GM19397 (cell line): ENCODE data around the gene TMEM147.

Source experiments
- ATAC-seq: cut with Tn5 transposase; IDR thresholded peaks from one replicate; pipeline ENCODE4 v1.9.1; 2021; ENCODE audit warnings: mild to moderate bottlenecking, moderate library complexity; ENCODE audit not compliant: unreplicated experiment

The TMEM147 gene

GRCh38 chr19:35545001-35545854 is at the start of gene TMEM147:
Gene TMEM147 (plus strand): TSS chr19:35545626. CDS start chr19:35545740, 114 bp downstream.
- peak; percentile 84 for ATAC-seq

- no peak for ATAC-seq
Measured at GRCh38 chr19:35497406-35497805, 48.0 kb upstream of the TMEM147 start.

GRCh38 chr19:35498220-35498619 is 47.2 kb upstream of the TMEM147 start:
- ATAC-seq: no peak

GRCh38 chr19:35498984-35499527 is 46.4 kb upstream of the TMEM147 start:
- no peak for ATAC-seq

- ATAC-seq: no peak
Measured at GRCh38 chr19:35500611-35501010, 44.8 kb upstream of the TMEM147 start.

GRCh38 chr19:35501684-35502083 is 43.7 kb upstream of the TMEM147 start:
- ATAC-seq: no peak

- no peak for ATAC-seq
Measured at GRCh38 chr19:35502751-35503150, 42.7 kb upstream of the TMEM147 start.

- no peak for ATAC-seq
Measured at GRCh38 chr19:35506011-35506410, 39.4 kb upstream of the TMEM147 start.

GRCh38 chr19:35507561-35507960 is 37.9 kb upstream of the TMEM147 start:
- no peak for ATAC-seq

- ATAC-seq: no peak
Measured at GRCh38 chr19:35508129-35508528, 37.3 kb upstream of the TMEM147 start.

GRCh38 chr19:35509018-35509652 is 36.3 kb upstream of the TMEM147 start:
- ATAC-seq: no peak

- no peak for ATAC-seq
Measured at GRCh38 chr19:35509861-35510625, 35.4 kb upstream of the TMEM147 start.

- ATAC-seq: no peak
Measured at GRCh38 chr19:35510626-35510964, 34.8 kb upstream of the TMEM147 start.

- no peak for ATAC-seq
Measured at GRCh38 chr19:35511337-35511736, 34.1 kb upstream of the TMEM147 start.

- ATAC-seq: no peak
Measured at GRCh38 chr19:35512831-35513627, 32.4 kb upstream of the TMEM147 start.

GRCh38 chr19:35513628-35514281 is 31.7 kb upstream of the TMEM147 start, which contains the start of gene DMKN:
Gene DMKN (minus strand): TSS chr19:35513649. CDS start chr19:35513475, 174 bp downstream.
- ATAC-seq: no peak

GRCh38 chr19:35514282-35514809 is 31.1 kb upstream of the TMEM147 start:
- no peak for ATAC-seq

GRCh38 chr19:35516310-35516709 is 29.1 kb upstream of the TMEM147 start:
- no peak for ATAC-seq

GRCh38 chr19:35517342-35517741 is 28.1 kb upstream of the TMEM147 start:
- ATAC-seq: no peak

- ATAC-seq: no peak
Measured at GRCh38 chr19:35518313-35518712, 27.1 kb upstream of the TMEM147 start.
